K562 (cell line): Measurements from ENCODE around the gene EPN3. TPM values are rescaled to one million over a fixed set of nuclear protein-coding genes. Genes with fewer than 3 reads are reported as not detected.

ENCODE experiments used
- ARID2 ChIP-seq: fragments of 450-650 bp; IDR thresholded peaks from 2 replicates; pipeline ENCODE4 v1.6.1; 2017; ENCODE audit warnings: antibody characterized with exemption, mild to moderate bottlenecking
- ELF1 ChIP-seq: fragments of 200-800 bp; sonication (Bioruptor generic); IDR thresholded peaks from 2 replicates; pipeline ENCODE4 v1.6.1; 2016; ENCODE audit warnings: missing genetic modification characterization, missing compliant biosample characterization
- HDGF ChIP-seq: fragments of 450-650 bp; IDR thresholded peaks from 2 replicates; pipeline ENCODE4 v1.6.1; 2016
- MAFG ChIP-seq: fragments of 450-650 bp; conservative IDR thresholded peaks from 2 replicates; pipeline ENCODE4 v1.6.1; 2016; ENCODE audit warnings: missing genetic modification characterization, missing compliant biosample characterization
- NFRKB ChIP-seq: fragments of 450-650 bp; IDR thresholded peaks from 2 replicates; pipeline ENCODE4 v1.6.1; 2016; ENCODE audit warnings: low read depth
- PHF8 ChIP-seq: fragments of 200-600 bp; sonication (generic); IDR thresholded peaks from 2 replicates; pipeline ENCODE4 v1.6.1; 2012; ENCODE audit warnings: mixed run types, mild to moderate bottlenecking, inconsistent platforms, low read length, moderate library complexity, borderline replicate concordance
- RB1 ChIP-seq: fragments of 450-650 bp; IDR thresholded peaks from 2 replicates; pipeline ENCODE4 v1.6.1; 2017; ENCODE audit warnings: low read depth, mild to moderate bottlenecking
- SIN3B ChIP-seq: fragments of 450-650 bp; IDR thresholded peaks from 2 replicates; pipeline ENCODE4 v1.6.1; 2017; ENCODE audit warnings: low read depth, mild to moderate bottlenecking, moderate library complexity
- ZC3H11A ChIP-seq: IDR thresholded peaks from 2 replicates; pipeline ENCODE4 v1.6.1; 2012; ENCODE audit warnings: low read depth, low read length, improper control_type of control experiment
- ZNF239 ChIP-seq: fragments of 250-450 bp; sonication (Bioruptor Pico); IDR thresholded peaks from 2 replicates; pipeline ENCODE4 v1.4.0; 2020; ENCODE audit warnings: mild to moderate bottlenecking
- ZNF507 ChIP-seq: conservative IDR thresholded peaks from 2 replicates; pipeline ENCODE4 v1.6.1; 2017; ENCODE audit warnings: missing genetic modification characterization, missing compliant biosample characterization
- ZNF76 ChIP-seq: fragments of 250-450 bp; sonication (Bioruptor Pico); IDR thresholded peaks from 2 replicates; pipeline ENCODE4 v1.4.0; 2020; ENCODE audit warnings: mild to moderate bottlenecking, moderate library complexity, borderline replicate concordance
- polyA plus RNA-seq, 8 experiments: library from polyadenylated mRNA; depleted of rRNA in 4 of 8; stranded (reverse) in 5 of 8; unstranded in 3 of 8; fragments of >200 nt; fragmentation: Nextera tagmentation in 2 of 8; fragmentation: Illumina TruSeq in 1 of 8; extraction: Ambion mirVana in 2 of 8; extraction: Trizol in 1 of 8; gene quantifications; 2 replicates each; pipeline versions ENCODE4 v1.2.1 to v1.2.3, GENCODE V29; 2011 to 2014; ENCODE audit warnings: inconsistent platforms in 1 of 8, missing spikeins in 1 of 8
- total RNA-seq, 7 experiments: library from RNA; depleted of rRNA in 6 of 7; stranded (reverse); fragments of >200 nt in 6 of 7; fragmentation: Illumina TruSeq in 2 of 7; extraction: Trizol in 2 of 7; gene quantifications; 2 replicates each; pipeline versions ENCODE4 v1.2.1 to v1.2.3, GENCODE V29; 2011 to 2021; ENCODE audit warnings: low replicate concordance in 1 of 7
- TF ChIP-seq, protein P1 (sequence below): sonication (generic); formaldehyde crosslinking; IDR thresholded peaks from 2 replicates; pipeline ENCODE4 v1.8.1; 2023; ENCODE audit warnings: mild to moderate bottlenecking, missing genetic modification reagents
- TF ChIP-seq, protein P2 (sequence below), 2 experiments: IDR thresholded peaks; 2 replicates each; pipeline ENCODE4 v1.6.1; 2012; ENCODE audit warnings: improper control_type of control experiment in 2 of 2, low read depth in 2 of 2, low read length in 2 of 2, borderline replicate concordance in 1 of 2
- TF ChIP-seq, protein P3 (sequence below): sonication (generic); formaldehyde crosslinking; IDR thresholded peaks from 2 replicates; pipeline ENCODE4 v1.8.1; 2022; ENCODE audit warnings: missing genetic modification reagents

EPN3 gene
- total and polyA plus RNA-seq, 9 of the 15 experiments (the other 6 are each of a cell fraction or from before 2014, with no cell fraction given) = 0.16 TPM; not detected in 8

DNA sequence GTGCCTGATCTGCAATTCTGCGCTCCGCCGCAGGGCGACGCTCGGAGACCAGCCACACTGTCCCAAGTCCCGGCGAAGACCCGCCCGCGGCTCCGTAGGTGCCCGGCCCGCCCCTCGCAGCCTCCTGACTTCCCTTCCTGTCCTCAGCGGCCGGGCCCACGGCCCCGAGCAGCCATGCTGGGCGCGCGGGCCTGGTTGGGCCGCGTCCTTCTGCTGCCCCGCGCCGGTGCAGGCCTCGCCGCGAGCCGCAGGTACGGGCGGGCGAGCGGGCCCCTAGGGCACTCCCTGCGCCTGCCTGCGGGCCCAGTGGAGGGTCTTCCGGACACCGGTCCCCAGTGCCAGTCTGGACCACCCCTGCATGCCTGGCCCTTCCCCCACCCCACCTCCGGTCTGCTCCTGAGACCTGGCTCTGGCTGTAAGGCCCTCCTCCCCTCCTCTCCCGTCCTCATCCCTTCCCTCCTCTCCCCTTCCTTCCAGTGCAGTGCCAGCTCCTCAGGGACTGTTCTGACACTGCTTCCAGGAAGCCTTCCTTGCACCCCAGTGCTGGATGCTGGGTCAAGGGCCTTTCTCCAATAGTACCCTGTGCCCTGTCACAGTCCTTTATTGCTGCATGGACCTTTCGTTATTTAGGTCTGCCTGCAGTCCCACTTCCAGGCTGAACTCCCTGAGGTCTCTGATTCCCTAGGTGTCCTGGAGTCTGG lies 14.7 kb downstream of the EPN3 start, which contains the start of gene SPATA20 (continued):
- TF ChIP-seq SIN3B (peak; percentile 44), ZC3H11A (0 out of 2 replicates have a peak, but pooled peaks have one; percentile 16), ZNF76 (CRISPR knock-in tag) (no peak), MAFG (tag) (no peak), ZNF507 (no peak), RB1 (peak; percentile 86), ELF1 (tag) (peak; percentile 60), ZNF239 (CRISPR knock-in tag) (no peak), NFRKB (no peak), PHF8 (peak; percentile 77; the same call in 1 of the 2 replicates), HDGF (no peak), ARID2 (0 out of 2 replicates have a peak, but pooled peaks have one; percentile 25)
- TF ChIP-seq, protein P1, sequence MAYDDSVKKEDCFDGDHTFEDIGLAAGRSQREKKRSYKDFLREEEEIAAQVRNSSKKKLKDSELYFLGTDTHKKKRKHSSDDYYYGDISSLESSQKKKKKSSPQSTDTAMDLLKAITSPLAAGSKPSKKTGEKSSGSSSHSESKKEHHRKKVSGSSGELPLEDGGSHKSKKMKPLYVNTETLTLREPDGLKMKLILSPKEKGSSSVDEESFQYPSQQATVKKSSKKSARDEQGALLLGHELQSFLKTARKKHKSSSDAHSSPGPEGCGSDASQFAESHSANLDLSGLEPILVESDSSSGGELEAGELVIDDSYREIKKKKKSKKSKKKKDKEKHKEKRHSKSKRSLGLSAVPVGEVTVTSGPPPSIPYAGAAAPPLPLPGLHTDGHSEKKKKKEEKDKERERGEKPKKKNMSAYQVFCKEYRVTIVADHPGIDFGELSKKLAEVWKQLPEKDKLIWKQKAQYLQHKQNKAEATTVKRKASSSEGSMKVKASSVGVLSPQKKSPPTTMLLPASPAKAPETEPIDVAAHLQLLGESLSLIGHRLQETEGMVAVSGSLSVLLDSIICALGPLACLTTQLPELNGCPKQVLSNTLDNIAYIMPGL (CRISPR knock-in tag) = no peak
- TF ChIP-seq, protein P2, sequence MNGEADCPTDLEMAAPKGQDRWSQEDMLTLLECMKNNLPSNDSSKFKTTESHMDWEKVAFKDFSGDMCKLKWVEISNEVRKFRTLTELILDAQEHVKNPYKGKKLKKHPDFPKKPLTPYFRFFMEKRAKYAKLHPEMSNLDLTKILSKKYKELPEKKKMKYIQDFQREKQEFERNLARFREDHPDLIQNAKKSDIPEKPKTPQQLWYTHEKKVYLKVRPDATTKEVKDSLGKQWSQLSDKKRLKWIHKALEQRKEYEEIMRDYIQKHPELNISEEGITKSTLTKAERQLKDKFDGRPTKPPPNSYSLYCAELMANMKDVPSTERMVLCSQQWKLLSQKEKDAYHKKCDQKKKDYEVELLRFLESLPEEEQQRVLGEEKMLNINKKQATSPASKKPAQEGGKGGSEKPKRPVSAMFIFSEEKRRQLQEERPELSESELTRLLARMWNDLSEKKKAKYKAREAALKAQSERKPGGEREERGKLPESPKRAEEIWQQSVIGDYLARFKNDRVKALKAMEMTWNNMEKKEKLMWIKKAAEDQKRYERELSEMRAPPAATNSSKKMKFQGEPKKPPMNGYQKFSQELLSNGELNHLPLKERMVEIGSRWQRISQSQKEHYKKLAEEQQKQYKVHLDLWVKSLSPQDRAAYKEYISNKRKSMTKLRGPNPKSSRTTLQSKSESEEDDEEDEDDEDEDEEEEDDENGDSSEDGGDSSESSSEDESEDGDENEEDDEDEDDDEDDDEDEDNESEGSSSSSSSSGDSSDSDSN (IDR thresholded peaks at IDR 0.05; ENCODE audit: borderline replicate concordance in 1 of 2, low read depth in 2 of 2, low read length in 2 of 2) = peak; percentile 30 to 48; a peak in 1 of 4 replicates
- TF ChIP-seq, protein P3, sequence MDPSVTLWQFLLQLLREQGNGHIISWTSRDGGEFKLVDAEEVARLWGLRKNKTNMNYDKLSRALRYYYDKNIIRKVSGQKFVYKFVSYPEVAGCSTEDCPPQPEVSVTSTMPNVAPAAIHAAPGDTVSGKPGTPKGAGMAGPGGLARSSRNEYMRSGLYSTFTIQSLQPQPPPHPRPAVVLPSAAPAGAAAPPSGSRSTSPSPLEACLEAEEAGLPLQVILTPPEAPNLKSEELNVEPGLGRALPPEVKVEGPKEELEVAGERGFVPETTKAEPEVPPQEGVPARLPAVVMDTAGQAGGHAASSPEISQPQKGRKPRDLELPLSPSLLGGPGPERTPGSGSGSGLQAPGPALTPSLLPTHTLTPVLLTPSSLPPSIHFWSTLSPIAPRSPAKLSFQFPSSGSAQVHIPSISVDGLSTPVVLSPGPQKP = no peak
